Neural crest cell (in vitro differentiated cells): Measurements from ENCODE around the gene EBI3. TPM values are rescaled to one million over a fixed set of nuclear protein-coding genes. Genes with fewer than 3 reads are reported as not detected.

Experiments used
- DNase-seq: peaks from one replicate; pipeline ENCODE4 v3.0.0; 2021; ENCODE audit warnings: low read depth, mixed read lengths, low spot score
- H3K27ac Mint-ChIP-seq: one replicate; pipeline ENCODE4 v1.8.0; 2021; ENCODE audit warnings: mild to moderate bottlenecking, mixed read lengths; ENCODE audit not compliant: unreplicated experiment
- H3K27me3 Mint-ChIP-seq: 2 replicates; pipeline ENCODE4 v1.8.0; 2021; ENCODE audit warnings: low read depth, mild to moderate bottlenecking, mixed read lengths
- H3K36me3 Mint-ChIP-seq: 2 replicates; pipeline ENCODE4 v1.8.0; 2021; ENCODE audit warnings: low read depth, mild to moderate bottlenecking, mixed read lengths
- H3K4me1 Mint-ChIP-seq: 2 replicates; pipeline ENCODE4 v1.8.0; 2021; ENCODE audit warnings: mixed read lengths
- H3K4me3 Mint-ChIP-seq: one replicate; pipeline ENCODE4 v1.8.0; 2021; ENCODE audit warnings: mild to moderate bottlenecking, mixed read lengths
- H3K9me3 Mint-ChIP-seq: 2 replicates; pipeline ENCODE4 v1.8.0; 2021; ENCODE audit warnings: mixed read lengths
- CTCF ChIP-seq: fragments of 200-600 bp; sonication (generic); conservative IDR thresholded peaks from 2 replicates; pipeline ENCODE4 v1.5.0; 2021; ENCODE audit warnings: antibody characterized with exemption, mild to moderate bottlenecking
- total RNA-seq: library from RNA; stranded (reverse); gene quantifications from 2 replicates; pipeline ENCODE4 v1.2.1, GENCODE V29; 2021

The EBI3 gene
- total RNA-seq, 1 donor from 2014 or later = not detected

GRCh38 chr19:4256563-4256962 is 27.2 kb downstream of the EBI3 start:
- DNase-seq = no peak
- H3K9me3 Mint-ChIP-seq = peaks cover 4% of the 10 kb centered on the region
- H3K27me3 Mint-ChIP-seq = no peaks in the 10 kb centered on the region
- no peak overlapping the region for H3K4me3 Mint-ChIP-seq
- TF ChIP-seq CTCF = peak; percentile 25
- H3K36me3 Mint-ChIP-seq = peaks cover 26% of the 10 kb centered on the region
- H3K4me1 Mint-ChIP-seq = no peaks in the 10 kb centered on the region
- H3K27ac Mint-ChIP-seq = no peak overlapping the region

- H3K27ac Mint-ChIP-seq = no peak overlapping the region
- no peaks in the 10 kb centered on the region for H3K27me3 Mint-ChIP-seq
- peaks cover 4% of the 10 kb centered on the region for H3K9me3 Mint-ChIP-seq
- H3K4me1 Mint-ChIP-seq = no peaks in the 10 kb centered on the region
- H3K36me3 Mint-ChIP-seq = peaks cover 26% of the 10 kb centered on the region
- no peak for TF ChIP-seq CTCF
- no peak overlapping the region for H3K4me3 Mint-ChIP-seq
- no peak for DNase-seq
Observed at GRCh38 chr19:4257025-4257424, 27.7 kb downstream of the EBI3 start.

- no peak for DNase-seq
- Mint-ChIP-seq H3K36me3 (peaks cover 23% of the 10 kb centered on the region), H3K4me3 (no peak overlapping the region), H3K27ac (no peak overlapping the region), H3K4me1 (no peaks in the 10 kb centered on the region), H3K9me3 (peaks cover 4% of the 10 kb centered on the region), H3K27me3 (no peaks in the 10 kb centered on the region)
- no peak for TF ChIP-seq CTCF
Observed at GRCh38 chr19:4258181-4258580, 28.9 kb downstream of the EBI3 start.

- no peaks in the 10 kb centered on the region for H3K27me3 Mint-ChIP-seq
- H3K4me3 Mint-ChIP-seq = no peak overlapping the region
- no peak for TF ChIP-seq CTCF
- H3K27ac Mint-ChIP-seq = no peak overlapping the region
- peaks cover 10% of the 10 kb centered on the region for H3K36me3 Mint-ChIP-seq
- no peaks in the 10 kb centered on the region for H3K4me1 Mint-ChIP-seq
- DNase-seq = no peak
- no peaks in the 10 kb centered on the region for H3K9me3 Mint-ChIP-seq
Observed at GRCh38 chr19:4260613-4261191, 31.4 kb downstream of the EBI3 start.

GRCh38 chr19:4264812-4265211 is 35.5 kb downstream of the EBI3 start:
- Mint-ChIP-seq H3K9me3 (no peaks in the 10 kb centered on the region), H3K27me3 (no peaks in the 10 kb centered on the region)

More at GRCh38 chr19:4264812-4265211, 35.5 kb downstream of the EBI3 start:
- Mint-ChIP-seq H3K27ac (no peak overlapping the region), H3K36me3 (no peaks in the 10 kb centered on the region), H3K4me3 (no peak overlapping the region), H3K4me1 (peaks cover 4% of the 10 kb centered on the region)
- no peak for DNase-seq
- no peak for TF ChIP-seq CTCF
